MM.1S (cell line): ENCODE data around the gene DAD1.

Source experiments
- DNase-seq: peaks from one replicate; pipeline ENCODE4 v3.0.0-alpha.2; 2015
- H2AFZ ChIP-seq: fragments of 300-600 bp; sonication (generic); 2 replicates; pipeline ENCODE4 v1.6.0; 2016; ENCODE audit warnings: antibody characterized with exemption, low read length
- H3F3A ChIP-seq: fragments of 300-600 bp; sonication (generic); 2 replicates; pipeline ENCODE4 v1.6.1; 2016; ENCODE audit warnings: mild to moderate bottlenecking, antibody characterized with exemption, low read length, moderate library complexity, mixed read lengths; ENCODE audit not compliant: insufficient read depth
- H3K27ac ChIP-seq: fragments of 300-600 bp; sonication (generic); 2 replicates; pipeline ENCODE4 v1.5.1; 2016; ENCODE audit warnings: mild to moderate bottlenecking, low read length
- H3K27me3 ChIP-seq: fragments of 300-600 bp; sonication (generic); replicated peaks from 2 replicates; pipeline ENCODE4 v1.6.0; 2016; ENCODE audit warnings: low read length; ENCODE audit not compliant: insufficient read depth
- H3K36me3 ChIP-seq: fragments of 300-600 bp; sonication (generic); replicated peaks from 2 replicates; pipeline ENCODE4 v1.6.1; 2016; ENCODE audit warnings: mild to moderate bottlenecking, low read length, mixed read lengths; ENCODE audit not compliant: insufficient read depth
- H3K4me1 ChIP-seq: fragments of 300-600 bp; sonication (generic); 2 replicates; pipeline ENCODE4 v1.6.1; 2016; ENCODE audit warnings: low read length, mixed read lengths
- H3K4me2 ChIP-seq: fragments of 300-600 bp; sonication (generic); 2 replicates; pipeline ENCODE4 v1.6.0; 2016; ENCODE audit warnings: low read depth, low read length
- H3K4me3 ChIP-seq: fragments of 300-600 bp; sonication (generic); 2 replicates; pipeline ENCODE4 v1.5.1; 2016; ENCODE audit warnings: low read length, mixed read lengths
- H3K79me2 ChIP-seq: fragments of 300-600 bp; sonication (generic); 2 replicates; pipeline ENCODE4 v1.6.1; 2016; ENCODE audit warnings: mixed run types, low read length, mixed read lengths
- H3K9ac ChIP-seq: fragments of 300-600 bp; sonication (generic); 2 replicates; pipeline ENCODE4 v1.6.1; 2016; ENCODE audit warnings: low read length, mixed read lengths
- H3K9me2 ChIP-seq: fragments of 300-600 bp; sonication (generic); replicated peaks from 2 replicates; pipeline ENCODE4 v1.6.1; 2016; ENCODE audit warnings: mild to moderate bottlenecking, low read length, mixed read lengths; ENCODE audit not compliant: insufficient read depth
- H3K9me3 ChIP-seq: fragments of 300-600 bp; sonication (generic); replicated peaks from 2 replicates; pipeline ENCODE4 v1.6.1; 2016; ENCODE audit warnings: mild to moderate bottlenecking, low read length, mixed read lengths; ENCODE audit not compliant: insufficient read depth
- H4K20me1 ChIP-seq: fragments of 300-600 bp; sonication (generic); 2 replicates; pipeline ENCODE4 v1.6.1; 2016; ENCODE audit warnings: mild to moderate bottlenecking, low read length, moderate library complexity, mixed read lengths; ENCODE audit not compliant: insufficient read depth
- CTCF ChIP-seq: fragments of 300-600 bp; sonication (generic); IDR thresholded peaks from 2 replicates; pipeline ENCODE4 v1.5.1; 2016; ENCODE audit warnings: antibody characterized with exemption, low read length, mixed read lengths
- EZH2 ChIP-seq: fragments of 300-600 bp; sonication (generic); optimal IDR thresholded peaks from 2 replicates; pipeline ENCODE3; 2017; ENCODE audit warnings: low read depth, mild to moderate bottlenecking, antibody characterized with exemption, low read length, mixed read lengths
- EZH2phosphoT487 ChIP-seq: fragments of 300-600 bp; sonication (generic); IDR thresholded peaks from 2 replicates; pipeline ENCODE4 v1.6.1; 2018; ENCODE audit warnings: antibody characterized with exemption, low read length

The DAD1 gene

GRCh38 chr14:22577334-22577908, 11.6 kb downstream of the DAD1 start:
- H3K4me1 ChIP-seq: peaks cover 8% of the 10 kb centered on the region; the same call in 1 of the 2 replicates
- no peak overlapping the region for H3K9ac ChIP-seq
- no peak for DNase-seq
- peaks cover 39% of the 10 kb centered on the region for H3K79me2 ChIP-seq
- no peaks in the 10 kb centered on the region for H3K27me3 ChIP-seq
- H2AFZ ChIP-seq: no peak overlapping the region
- TF ChIP-seq EZH2phosphoT487 (no peak), EZH2 (no peak), CTCF (no peak)
- no peaks in the 10 kb centered on the region for H3F3A ChIP-seq
- H3K4me2 ChIP-seq: no peak overlapping the region
- H4K20me1 ChIP-seq: no peaks in the 10 kb centered on the region
- no peaks in the 10 kb centered on the region for H3K9me3 ChIP-seq
- H3K36me3 ChIP-seq: peaks cover 4% of the 10 kb centered on the region; the same call in 1 of the 2 replicates
- H3K27ac ChIP-seq: no peak overlapping the region
- no peak overlapping the region for H3K4me3 ChIP-seq
- H3K9me2 ChIP-seq: no peaks in the 10 kb centered on the region

GRCh38 chr14:22573804-22574203, 15.2 kb downstream of the DAD1 start:
- Histone ChIP-seq H2AFZ (no peak overlapping the region), H3K9ac (no peak overlapping the region), H3K4me1 (0 out of 2 replicates have a peak, but pooled peaks cover 5% of the 10 kb centered on the region), H3K27me3 (no peaks in the 10 kb centered on the region), H3K4me2 (no peak overlapping the region), H3K9me3 (no peaks in the 10 kb centered on the region), H3K9me2 (no peaks in the 10 kb centered on the region), H3K36me3 (peaks cover 4% of the 10 kb centered on the region; the same call in 1 of the 2 replicates), H3F3A (0 out of 2 replicates have a peak, but pooled peaks cover 3% of the 10 kb centered on the region), H3K4me3 (no peak overlapping the region), H4K20me1 (no peaks in the 10 kb centered on the region), H3K27ac (no peak overlapping the region), H3K79me2 (peaks cover 36% of the 10 kb centered on the region)
- no peak for DNase-seq
- no peak for TF ChIP-seq EZH2phosphoT487
- no peak for TF ChIP-seq EZH2
- TF ChIP-seq CTCF: no peak

GRCh38 chr14:22572562-22573058, 16.4 kb downstream of the DAD1 start:
- no peak overlapping the region for H3K4me3 ChIP-seq
- peaks cover 12% of the 10 kb centered on the region; the same call in 1 of the 2 replicates for H3K4me1 ChIP-seq
- H3K9me3 ChIP-seq: no peaks in the 10 kb centered on the region
- peaks cover 37% of the 10 kb centered on the region for H3K79me2 ChIP-seq
- H3K27me3 ChIP-seq: no peaks in the 10 kb centered on the region
- H3K27ac ChIP-seq: no peak overlapping the region
- H3K4me2 ChIP-seq: no peak overlapping the region
- peaks cover 4% of the 10 kb centered on the region; the same call in 1 of the 2 replicates for H3F3A ChIP-seq
- H3K36me3 ChIP-seq: peaks cover 4% of the 10 kb centered on the region; the same call in 1 of the 2 replicates
- no peak overlapping the region for H3K9ac ChIP-seq
- no peak for DNase-seq
- H4K20me1 ChIP-seq: no peaks in the 10 kb centered on the region
- no peaks in the 10 kb centered on the region for H3K9me2 ChIP-seq
- TF ChIP-seq EZH2: no peak
- no peak for TF ChIP-seq EZH2phosphoT487
- no peak for TF ChIP-seq CTCF
- H2AFZ ChIP-seq: no peak overlapping the region
